GM21390 (cell line): ENCODE data around the gene RNF111.
"Not testable (repeated sequence)": the region's sequence is repeated elsewhere in the genome, so short reads cannot be mapped to it uniquely, and the experiment has no call there.

Source experiments
- ATAC-seq: cut with Tn5 transposase; IDR thresholded peaks from one replicate; pipeline ENCODE4 v1.9.1; 2021; ENCODE audit not compliant: unreplicated experiment

Gene RNF111

GRCh38 chr15:58999694-59000093, 12.2 kb downstream of the RNF111 start:
- ATAC-seq = no peak

GRCh38 chr15:59000251-59000650, 12.8 kb downstream of the RNF111 start:
- not testable (repeated sequence) for ATAC-seq

GRCh38 chr15:59001946-59002345, 14.5 kb downstream of the RNF111 start:
- no peak for ATAC-seq

GRCh38 chr15:59002418-59002859, 15.0 kb downstream of the RNF111 start:
- ATAC-seq = no peak

GRCh38 chr15:59005579-59005978, 18.1 kb downstream of the RNF111 start:
- no peak for ATAC-seq

GRCh38 chr15:59008086-59008485, 20.6 kb downstream of the RNF111 start:
- no peak for ATAC-seq

GRCh38 chr15:59011262-59011952, 23.9 kb downstream of the RNF111 start:
- no peak for ATAC-seq

GRCh38 chr15:59013246-59013873, 25.9 kb downstream of the RNF111 start:
- no peak for ATAC-seq

- no peak for ATAC-seq
Observed at GRCh38 chr15:59014068-59014467, 26.6 kb downstream of the RNF111 start.

- no peak for ATAC-seq
Observed at GRCh38 chr15:59017449-59017848, 30.0 kb downstream of the RNF111 start.

- no peak for ATAC-seq
Observed at GRCh38 chr15:59018833-59019232, 31.4 kb downstream of the RNF111 start.

- ATAC-seq = no peak
Observed at GRCh38 chr15:59020322-59020721, 32.9 kb downstream of the RNF111 start.

- ATAC-seq = no peak
Observed at GRCh38 chr15:59022188-59022587, 34.7 kb downstream of the RNF111 start.

- no peak for ATAC-seq
Observed at GRCh38 chr15:59026207-59026606, 38.7 kb downstream of the RNF111 start.

GRCh38 chr15:59028387-59028955, 41.0 kb downstream of the RNF111 start:
- ATAC-seq = no peak

- no peak for ATAC-seq
Observed at GRCh38 chr15:59029554-59029953, 42.1 kb downstream of the RNF111 start.

GRCh38 chr15:59035201-59035600, 47.7 kb downstream of the RNF111 start:
- ATAC-seq = no peak

- ATAC-seq = no peak
Observed at GRCh38 chr15:59039225-59039624, 51.8 kb downstream of the RNF111 start.

- no peak for ATAC-seq
Observed at GRCh38 chr15:59042041-59042440, 54.6 kb downstream of the RNF111 start.

- no peak for ATAC-seq
Observed at GRCh38 chr15:59048897-59049296, 61.4 kb downstream of the RNF111 start.

GRCh38 chr15:59051873-59052861, 64.7 kb downstream of the RNF111 start:
- ATAC-seq = no peak
